GM19035 (cell line): ENCODE measurements around the gene NDUFA13.

Source experiments
- ATAC-seq: cut with Tn5 transposase; IDR thresholded peaks from one replicate; pipeline ENCODE4 v1.9.1; 2021; ENCODE audit not compliant: unreplicated experiment

NDUFA13 gene

GRCh38 chr19:19488875-19489690 lies 26.9 kb upstream of the NDUFA13 start:
- peak; percentile 59 for ATAC-seq

- ATAC-seq = no peak
Observed at GRCh38 chr19:19489804-19490204, 26.2 kb upstream of the NDUFA13 start.

GRCh38 chr19:19490214-19490968 lies 25.6 kb upstream of the NDUFA13 start:
- ATAC-seq = no peak

- ATAC-seq = no peak
Observed at GRCh38 chr19:19491321-19492025, 24.6 kb upstream of the NDUFA13 start.

- ATAC-seq = no peak
Observed at GRCh38 chr19:19492026-19492610, 23.9 kb upstream of the NDUFA13 start.

- ATAC-seq = no peak
Observed at GRCh38 chr19:19493841-19494546, 22.0 kb upstream of the NDUFA13 start.

- no peak for ATAC-seq
Observed at GRCh38 chr19:19495614-19496603, 20.1 kb upstream of the NDUFA13 start.

GRCh38 chr19:19498255-19498991 lies 17.6 kb upstream of the NDUFA13 start:
- ATAC-seq = no peak

GRCh38 chr19:19499272-19499995 lies 16.6 kb upstream of the NDUFA13 start:
- no peak for ATAC-seq

GRCh38 chr19:19500975-19501644 lies 14.9 kb upstream of the NDUFA13 start:
- no peak for ATAC-seq

- no peak for ATAC-seq
Observed at GRCh38 chr19:19501798-19502197, 14.2 kb upstream of the NDUFA13 start.

- ATAC-seq = no peak
Observed at GRCh38 chr19:19502281-19502680, 13.7 kb upstream of the NDUFA13 start.

GRCh38 chr19:19502808-19503602 lies 13.0 kb upstream of the NDUFA13 start:
- no peak for ATAC-seq

GRCh38 chr19:19504754-19505668 lies 11.0 kb upstream of the NDUFA13 start:
- ATAC-seq = no peak

GRCh38 chr19:19505669-19506326 lies 10.2 kb upstream of the NDUFA13 start:
- no peak for ATAC-seq
